Measurements from ENCODE around the gene STARD7. TPM values are rescaled to one million over a fixed set of nuclear protein-coding genes. Genes with fewer than 3 reads are reported as not detected.

Gene STARD7
- total RNA-seq, 4 donors from 2014 or later: 116 to 149 (median 125) TPM

DNA sequence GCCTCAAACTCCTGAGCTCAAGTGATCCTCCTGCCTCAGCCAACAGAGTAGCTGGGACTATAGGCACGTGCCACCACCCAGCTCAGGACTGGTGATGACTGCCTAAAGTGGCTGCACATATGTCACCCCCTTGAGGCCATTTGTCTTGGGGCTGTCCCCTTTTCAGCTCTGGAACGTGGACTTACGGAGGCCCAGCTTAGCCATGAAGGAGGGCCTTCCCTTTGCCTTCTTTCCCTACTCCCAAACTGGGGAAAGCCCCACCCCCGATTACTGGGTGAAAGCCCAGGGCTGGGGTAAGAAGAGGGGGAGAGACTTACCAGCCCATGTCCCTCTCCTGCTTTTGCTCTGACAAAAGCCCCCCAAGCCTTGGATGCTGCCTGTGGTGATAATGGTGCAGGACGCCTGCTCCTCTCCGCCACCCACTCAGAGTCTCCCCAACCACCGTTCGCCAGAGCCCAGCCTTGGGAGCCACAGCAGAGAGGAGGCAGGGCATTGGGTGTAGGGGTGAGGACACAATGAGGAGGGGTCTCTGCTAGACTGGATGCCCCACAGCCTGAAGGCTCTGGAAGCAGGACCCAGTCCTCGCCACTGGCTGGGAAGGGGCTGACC, 60.9 kb downstream of the STARD7 start:
- DNase-seq (ENCODE audit: low spot score) (no peak), ATAC-seq (ENCODE audit: low FRiP score) (no peak)
- no peak for TF ChIP-seq CTCF (IDR thresholded peaks at IDR 0.05)

DNA sequence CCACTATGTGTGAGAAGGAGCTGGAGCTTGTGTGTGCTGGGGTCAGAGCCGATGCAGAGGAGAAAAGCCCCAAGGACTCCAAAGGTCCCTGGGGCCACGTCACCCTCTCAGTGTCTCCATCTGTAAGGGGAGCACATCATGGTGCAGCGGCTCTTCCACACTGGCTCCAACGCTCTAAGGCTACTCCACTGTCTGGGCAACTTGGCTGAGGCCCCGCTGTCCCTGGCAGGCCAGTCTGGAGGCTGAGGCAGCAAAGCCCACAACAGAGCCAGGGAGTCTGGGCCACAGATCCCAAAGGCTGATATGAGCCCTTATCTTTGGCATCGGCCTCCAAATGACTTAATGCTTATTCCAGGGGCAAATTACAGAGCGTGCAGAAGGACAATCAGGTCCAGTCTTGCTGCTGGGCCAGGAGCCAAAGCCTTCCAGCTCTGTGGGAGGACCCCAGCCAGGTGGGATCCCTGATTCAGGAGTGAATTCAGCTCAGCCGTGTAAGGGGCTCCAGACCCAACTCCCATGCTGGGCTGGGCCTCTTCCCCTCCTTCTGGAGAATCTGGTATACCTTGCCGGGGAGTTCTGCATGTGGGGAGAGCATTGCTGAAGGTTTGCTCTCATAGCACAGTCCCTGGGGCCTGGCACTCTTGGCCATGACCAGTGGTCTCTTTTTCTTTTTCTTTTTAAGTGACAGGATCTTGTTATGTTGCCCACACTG, 61.6 kb downstream of the STARD7 start:
- no peak for TF ChIP-seq CTCF (IDR thresholded peaks at IDR 0.05)
- ATAC-seq (ENCODE audit: low FRiP score) (no peak), DNase-seq (ENCODE audit: low spot score) (no peak)

DNA sequence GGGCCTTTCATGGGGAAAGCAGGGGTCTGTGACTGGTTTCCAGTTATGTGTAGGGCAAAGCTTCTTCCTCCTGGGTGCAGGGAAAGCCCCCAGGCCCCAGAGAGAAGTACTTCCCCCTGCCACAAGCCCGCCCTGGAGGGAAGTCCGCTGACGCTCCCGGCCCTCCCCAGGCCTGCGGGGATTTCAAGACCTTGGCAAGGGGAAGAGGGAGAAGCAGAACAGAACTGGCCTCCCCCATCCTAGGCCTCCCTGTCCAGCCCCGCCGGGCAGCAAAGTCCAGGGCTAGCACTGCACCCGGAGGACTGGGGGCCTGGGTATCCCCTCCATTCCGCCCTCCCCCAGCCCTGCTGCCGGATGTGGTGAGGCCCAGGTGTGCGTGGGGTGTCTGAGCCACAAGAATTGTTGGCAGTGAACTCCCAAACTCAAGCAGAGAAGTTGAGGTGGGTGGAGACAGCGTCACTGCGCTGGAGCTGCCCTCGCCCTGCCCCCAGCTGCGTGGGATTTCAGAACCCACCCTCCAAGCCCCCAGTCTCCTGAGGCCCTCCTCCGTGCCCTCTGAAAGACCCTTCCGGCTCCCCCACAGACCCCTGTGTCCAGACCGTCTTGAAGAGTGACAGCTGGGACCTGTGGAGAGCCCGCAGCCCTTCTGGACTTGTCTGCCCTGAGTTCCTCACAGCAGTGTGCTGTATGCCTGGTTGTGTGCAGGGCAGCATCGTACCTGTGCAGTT, 62.3 kb downstream of the STARD7 start:
- no peak for TF ChIP-seq CTCF (IDR thresholded peaks at IDR 0.05)
- DNase-seq (ENCODE audit: low spot score) (no peak), ATAC-seq (ENCODE audit: low FRiP score) (peak; percentile 11)

DNA sequence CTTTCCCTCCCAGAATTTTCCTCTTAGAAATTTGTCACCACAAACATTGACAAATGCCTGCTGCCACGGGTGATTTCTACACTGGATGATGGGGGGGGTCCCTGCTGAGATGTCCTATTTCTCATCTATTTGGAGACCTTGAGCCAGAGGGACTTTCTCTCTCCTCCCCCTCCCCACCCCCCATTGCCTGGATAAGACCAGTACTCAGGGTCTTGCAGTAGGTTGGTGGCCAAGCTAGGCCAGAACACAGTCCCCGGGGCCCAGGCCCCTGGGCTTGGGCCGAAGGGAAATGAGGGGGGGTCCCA, 62.8 kb downstream of the STARD7 start:
- TF ChIP-seq CTCF (IDR thresholded peaks at IDR 0.05): no peak
- ATAC-seq (ENCODE audit: low FRiP score): no peak
- no peak for DNase-seq (ENCODE audit: low spot score)

- DNase-seq (ENCODE audit: low spot score) (peak; percentile 44), ATAC-seq (ENCODE audit: low FRiP score) (peak; percentile 80)
- no peak for TF ChIP-seq CTCF (IDR thresholded peaks at IDR 0.05)
These were observed 63.4 kb downstream of the STARD7 start, which contains the start of gene DUSP2 for GRCh38 chr2:96145036-96145847. Gene DUSP2 (minus strand): TSS chr2:96145440. CDS start chr2:96145354, 86 bp downstream.

- no peak for DNase-seq (ENCODE audit: low spot score)
- ATAC-seq (ENCODE audit: low FRiP score): no peak
- no peak for TF ChIP-seq CTCF (IDR thresholded peaks at IDR 0.05)
These were observed 64.1 kb downstream of the STARD7 start for GRCh38 chr2:96144481-96145035.

Measured in omental fat pad (tissue), 4 donors.